ENCODE data around the gene BRINP3. TPM values are rescaled to one million over a fixed set of nuclear protein-coding genes. Genes with fewer than 3 reads are reported as not detected.

The BRINP3 gene
- total and polyA plus RNA-seq, 2 experiments from 2014 or later, result not detected

DNA sequence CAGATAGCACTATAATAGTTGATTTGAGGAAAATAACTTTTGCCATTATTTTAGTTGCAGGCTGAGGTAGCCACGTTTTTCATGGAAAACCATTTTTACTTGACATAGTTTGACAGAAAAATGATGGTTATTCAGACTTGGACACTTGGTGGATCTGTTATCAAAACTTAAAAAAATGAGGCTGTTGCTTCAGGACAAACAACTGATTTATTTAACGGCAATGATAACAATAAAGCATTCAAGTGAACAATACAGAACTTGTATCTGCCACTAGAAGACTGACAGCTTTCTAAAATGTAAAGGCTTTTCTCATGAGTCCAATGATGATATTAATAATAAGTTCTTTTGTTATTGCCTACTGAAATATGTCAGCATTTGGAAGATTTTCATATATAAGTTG is 322.9 kb downstream of the BRINP3 start:
- DNase-seq (ENCODE audit: low spot score) (no peak), ATAC-seq (no peak)
- Histone ChIP-seq H2AFZ (no peak overlapping the region), H3K27me3 (ENCODE audit: insufficient read depth) (no peaks in the 10 kb centered on the region), H3K9me2 (ENCODE audit: insufficient read depth) (0 out of 2 replicates have a peak, but pooled peaks cover 5% of the 10 kb centered on the region), H4K20me1 (replicated peaks; ENCODE audit: insufficient read depth) (no peaks in the 10 kb centered on the region), H3K79me2 (replicated peaks; ENCODE audit: insufficient read depth) (no peaks in the 10 kb centered on the region), H3K4me1 (ENCODE audit: insufficient read depth) (no peaks in the 10 kb centered on the region), H3K4me3 (no peak overlapping the region), H3K27ac (ENCODE audit: low read depth) (no peak overlapping the region), H3K4me2 (no peak overlapping the region), H3F3A (replicated peaks; ENCODE audit: low read depth) (no peaks in the 10 kb centered on the region), H3K36me3 (ENCODE audit: insufficient read depth) (no peaks in the 10 kb centered on the region)
- H3K27me3 Mint-ChIP-seq (ENCODE audit: insufficient read depth, low read depth, poor library complexity), result no peaks in the 10 kb centered on the region
- H3K36me3 Mint-ChIP-seq (ENCODE audit: low read depth), result no peaks in the 10 kb centered on the region
- H3K4me3 Mint-ChIP-seq, result no peak overlapping the region
- peaks cover 3% of the 10 kb centered on the region; the same call in 2 of the 3 replicates for H3K4me1 Mint-ChIP-seq
- TF ChIP-seq STAT1 (IDR thresholded peaks at IDR 0.05; ENCODE audit: unreplicated experiment), result no peak
- TF ChIP-seq ZNF114 (CRISPR knock-in tag; IDR thresholded peaks at IDR 0.05), result no peak
- TF ChIP-seq NANOG (IDR thresholded peaks at IDR 0.05; ENCODE audit: borderline replicate concordance), result no peak
- TF ChIP-seq EZH2phosphoT487 (IDR thresholded peaks at IDR 0.05; ENCODE audit: unreplicated experiment), result no peak
- no peak for TF ChIP-seq ETS1 (IDR thresholded peaks at IDR 0.05)
- TF ChIP-seq EZH2 (IDR thresholded peaks at IDR 0.05; ENCODE audit: low read depth, unreplicated experiment), result no peak
- TF ChIP-seq CREB1 (CRISPR knock-in tag; IDR thresholded peaks at IDR 0.05; ENCODE audit: low read depth), result no peak
- no peak for TF ChIP-seq REST (IDR thresholded peaks at IDR 0.05; ENCODE audit: unreplicated experiment)
- no peak for TF ChIP-seq ZNF331 (CRISPR knock-in tag; IDR thresholded peaks at IDR 0.05; ENCODE audit: low read depth)
- TF ChIP-seq, protein P1, sequence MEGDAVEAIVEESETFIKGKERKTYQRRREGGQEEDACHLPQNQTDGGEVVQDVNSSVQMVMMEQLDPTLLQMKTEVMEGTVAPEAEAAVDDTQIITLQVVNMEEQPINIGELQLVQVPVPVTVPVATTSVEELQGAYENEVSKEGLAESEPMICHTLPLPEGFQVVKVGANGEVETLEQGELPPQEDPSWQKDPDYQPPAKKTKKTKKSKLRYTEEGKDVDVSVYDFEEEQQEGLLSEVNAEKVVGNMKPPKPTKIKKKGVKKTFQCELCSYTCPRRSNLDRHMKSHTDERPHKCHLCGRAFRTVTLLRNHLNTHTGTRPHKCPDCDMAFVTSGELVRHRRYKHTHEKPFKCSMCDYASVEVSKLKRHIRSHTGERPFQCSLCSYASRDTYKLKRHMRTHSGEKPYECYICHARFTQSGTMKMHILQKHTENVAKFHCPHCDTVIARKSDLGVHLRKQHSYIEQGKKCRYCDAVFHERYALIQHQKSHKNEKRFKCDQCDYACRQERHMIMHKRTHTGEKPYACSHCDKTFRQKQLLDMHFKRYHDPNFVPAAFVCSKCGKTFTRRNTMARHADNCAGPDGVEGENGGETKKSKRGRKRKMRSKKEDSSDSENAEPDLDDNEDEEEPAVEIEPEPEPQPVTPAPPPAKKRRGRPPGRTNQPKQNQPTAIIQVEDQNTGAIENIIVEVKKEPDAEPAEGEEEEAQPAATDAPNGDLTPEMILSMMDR (conservative IDR thresholded peaks at IDR 0.05; ENCODE audit: low read depth in 2 of 2), result no peak
- no peak for TF ChIP-seq JUNB (IDR thresholded peaks at IDR 0.05; ENCODE audit: unreplicated experiment)
- no peak for TF ChIP-seq POLR2AphosphoS5 (IDR thresholded peaks at IDR 0.05; ENCODE audit: low read depth)
- TF ChIP-seq ZNF462 (CRISPR knock-in tag; IDR thresholded peaks at IDR 0.05), result no peak
- H3K9me3 Mint-ChIP-seq, result peaks cover 2% of the 10 kb centered on the region; the same call in 1 of the 3 replicates
- H3K27ac Mint-ChIP-seq, result no peak overlapping the region
